ENCODE results near the gene RAD52.
A peak's percentile ranks its signal among the peaks of the same experiment; 100 is the strongest.

Gene RAD52

GRCh38 chr12:949453-950191 lies at the start of gene RAD52:
Gene RAD52, minus strand, starts transcription at chr12:949694. Its CDS starts 16,636 bp downstream, at chr12:933058.
- DNase-seq: peak; percentile 98

- DNase-seq: no peak
Measured at GRCh38 chr12:998020-998874, 48.8 kb upstream of the RAD52 start.

- DNase-seq: no peak
Measured at GRCh38 chr12:997505-997904, 48.0 kb upstream of the RAD52 start.

GRCh38 chr12:996881-997280 lies 47.4 kb upstream of the RAD52 start:
- no peak for DNase-seq

- no peak for DNase-seq
Measured at GRCh38 chr12:992647-993046, 43.2 kb upstream of the RAD52 start.

- DNase-seq: peak; percentile 8
Measured at GRCh38 chr12:991350-992333, 42.1 kb upstream of the RAD52 start.

- peak; percentile 89 for DNase-seq
Measured at GRCh38 chr12:990661-991349, 41.3 kb upstream of the RAD52 start, which contains the start of gene ERC1. Gene ERC1, plus strand, starts transcription at chr12:991223. Its CDS starts 36,681 bp downstream, at chr12:1027904.

- DNase-seq: peak; percentile 61
Measured at GRCh38 chr12:989751-990660, 40.5 kb upstream of the RAD52 start.

GRCh38 chr12:989051-989450 lies 39.6 kb upstream of the RAD52 start:
- DNase-seq: no peak

GRCh38 chr12:988646-989045 lies 39.2 kb upstream of the RAD52 start:
- no peak for DNase-seq

GRCh38 chr12:981961-982360 lies 32.5 kb upstream of the RAD52 start:
- no peak for DNase-seq

- peak; percentile 59 for DNase-seq
Measured at GRCh38 chr12:981176-981828, 31.8 kb upstream of the RAD52 start.

- DNase-seq: no peak
Measured at GRCh38 chr12:979349-979748, 29.9 kb upstream of the RAD52 start.

- DNase-seq: no peak
Measured at GRCh38 chr12:977156-977555, 27.7 kb upstream of the RAD52 start.

- DNase-seq: no peak
Measured at GRCh38 chr12:976644-977043, 27.1 kb upstream of the RAD52 start.

- no peak for DNase-seq
Measured at GRCh38 chr12:974271-974862, 24.9 kb upstream of the RAD52 start.

- no peak for DNase-seq
Measured at GRCh38 chr12:971991-972390, 22.5 kb upstream of the RAD52 start.

- no peak for DNase-seq
Measured at GRCh38 chr12:969821-970220, 20.3 kb upstream of the RAD52 start.

GRCh38 chr12:968545-968944 lies 19.1 kb upstream of the RAD52 start:
- DNase-seq: no peak

GRCh38 chr12:967641-968040 lies 18.1 kb upstream of the RAD52 start:
- DNase-seq: no peak

All from activated CD4-positive, alpha-beta T cell treated with anti-CD3 and anti-CD28 coated beads, Interleukin-10, Interleukin-2, amounts not matched to agents 100 ng/mL and 50 ng/mL, durations not matched to agents 16 hours and 8 hours (primary cell).